ENCODE measurements around the gene FUT3.

Gene FUT3

GRCh38 chr19:5803441-5803751 lies 47.9 kb downstream of the FUT3 start:
- Histone ChIP-seq H3K4me3 (ENCODE audit: insufficient read depth, low read length, poor library complexity, severe bottlenecking) (no peak overlapping the region), H3K27ac (ENCODE audit: low read depth, low read length) (no peak overlapping the region), H3K9me3 (ENCODE audit: insufficient read depth, low read length) (no peaks in the 10 kb centered on the region), H2AFZ (ENCODE audit: low read depth, low read length, severe bottlenecking) (peak overlapping the region; percentile 57), H3F3A (ENCODE audit: insufficient read depth) (no peaks in the 10 kb centered on the region), H4K20me1 (ENCODE audit: low read depth, low read length) (no peaks in the 10 kb centered on the region), H3K27me3 (ENCODE audit: low read length) (no peaks in the 10 kb centered on the region), H3K36me3 (ENCODE audit: low read length) (no peaks in the 10 kb centered on the region), H3K9me2 (replicated peaks; ENCODE audit: insufficient read depth, low read length) (no peaks in the 10 kb centered on the region), H3K9ac (ENCODE audit: low read length) (peak overlapping the region; percentile 34), H3K4me2 (ENCODE audit: low read depth, low read length, poor library complexity, severe bottlenecking) (peak overlapping the region; percentile 48), H3K79me2 (ENCODE audit: insufficient read depth, low read length) (no peaks in the 10 kb centered on the region)
- no peak for TF ChIP-seq CTCF (IDR thresholded peaks at IDR 0.05; ENCODE audit: insufficient read depth, low read length, poor library complexity, severe bottlenecking)
- TF ChIP-seq EZH2phosphoT487 (conservative IDR thresholded peaks at IDR 0.05; ENCODE audit: low read length) = no peak

GRCh38 chr19:5801796-5802619 lies 49.2 kb downstream of the FUT3 start:
- no peak overlapping the region for H2AFZ ChIP-seq (ENCODE audit: low read depth, low read length, severe bottlenecking)
- H3K9me2 ChIP-seq (replicated peaks; ENCODE audit: insufficient read depth, low read length) = no peaks in the 10 kb centered on the region
- H3K4me3 ChIP-seq (ENCODE audit: insufficient read depth, low read length, poor library complexity, severe bottlenecking) = no peak overlapping the region
- no peaks in the 10 kb centered on the region for H3K27me3 ChIP-seq (ENCODE audit: low read length)
- H4K20me1 ChIP-seq (ENCODE audit: low read depth, low read length) = no peaks in the 10 kb centered on the region
- no peak overlapping the region for H3K27ac ChIP-seq (ENCODE audit: low read depth, low read length)
- no peak overlapping the region for H3K9ac ChIP-seq (ENCODE audit: low read length)
- H3F3A ChIP-seq (ENCODE audit: insufficient read depth) = no peaks in the 10 kb centered on the region
- H3K79me2 ChIP-seq (ENCODE audit: insufficient read depth, low read length) = no peaks in the 10 kb centered on the region
- H3K4me2 ChIP-seq (ENCODE audit: low read depth, low read length, poor library complexity, severe bottlenecking) = no peak overlapping the region
- H3K36me3 ChIP-seq (ENCODE audit: low read length) = no peaks in the 10 kb centered on the region
- H3K9me3 ChIP-seq (ENCODE audit: insufficient read depth, low read length) = no peaks in the 10 kb centered on the region
- TF ChIP-seq EZH2phosphoT487 (conservative IDR thresholded peaks at IDR 0.05; ENCODE audit: low read length) (no peak), CTCF (IDR thresholded peaks at IDR 0.05; ENCODE audit: insufficient read depth, low read length, poor library complexity, severe bottlenecking) (no peak)

GRCh38 chr19:5800361-5801270 lies 50.6 kb downstream of the FUT3 start:
- TF ChIP-seq CTCF (IDR thresholded peaks at IDR 0.05; ENCODE audit: insufficient read depth, low read length, poor library complexity, severe bottlenecking) (no peak), EZH2phosphoT487 (conservative IDR thresholded peaks at IDR 0.05; ENCODE audit: low read length) (no peak)

More at GRCh38 chr19:5800361-5801270, 50.6 kb downstream of the FUT3 start:
- Histone ChIP-seq H3K9ac (ENCODE audit: low read length) (no peak overlapping the region), H3K9me3 (ENCODE audit: insufficient read depth, low read length) (no peaks in the 10 kb centered on the region), H3K27me3 (ENCODE audit: low read length) (no peaks in the 10 kb centered on the region), H3F3A (ENCODE audit: insufficient read depth) (no peaks in the 10 kb centered on the region), H3K4me2 (ENCODE audit: low read depth, low read length, poor library complexity, severe bottlenecking) (no peak overlapping the region), H4K20me1 (ENCODE audit: low read depth, low read length) (no peaks in the 10 kb centered on the region), H3K36me3 (ENCODE audit: low read length) (no peaks in the 10 kb centered on the region), H3K27ac (ENCODE audit: low read depth, low read length) (no peak overlapping the region), H3K4me3 (ENCODE audit: insufficient read depth, low read length, poor library complexity, severe bottlenecking) (no peak overlapping the region), H3K79me2 (ENCODE audit: insufficient read depth, low read length) (no peaks in the 10 kb centered on the region), H3K9me2 (replicated peaks; ENCODE audit: insufficient read depth, low read length) (no peaks in the 10 kb centered on the region), H2AFZ (ENCODE audit: low read depth, low read length, severe bottlenecking) (no peak overlapping the region)

Measured in SU-DHL-6 (cell line).